ENCODE data around the gene MAP3K19. TPM values are rescaled to one million over a fixed set of nuclear protein-coding genes. Genes with fewer than 3 reads are reported as not detected.

Gene MAP3K19
- total and polyA plus RNA-seq, 2 of the 8 experiments (the other 6 are each of a cell fraction or from before 2014, with no cell fraction given) = not detected

- H3K14ac ChIP-seq (ENCODE audit: insufficient read length) = no peak overlapping the region
- ChIA-PET POLR2A (ENCODE audit: partially characterized antibody) (no interaction called here), CTCF (ENCODE audit: partially characterized antibody) (no interaction called here)
- no peak overlapping the region for H3K56ac ChIP-seq (replicated peaks; ENCODE audit: insufficient read length, low read depth, low read length)
- H3K27me3 ChIP-seq (replicated peaks in 1 of 4; ENCODE audit: control insufficient read depth in 3 of 4, extremely low read depth in 1 of 4, insufficient read depth in 3 of 4, low read length in 3 of 4) = no peaks in the 10 kb centered on the region
- H4K5ac ChIP-seq (ENCODE audit: insufficient read length, low read depth, low read length) = no peak overlapping the region
- H3K4me2 ChIP-seq (ENCODE audit: insufficient read depth in 1 of 2, low read depth in 2 of 2, low read length in 2 of 2) = no peak overlapping the region
- 93% methylated on average over 2 of the region's 2 CpGs; no CpG with 5 or more reads in 1 of the 2 experiments for WGBS, 2 experiments (ENCODE audit: extremely low coverage in 1 of 2, insufficient coverage in 1 of 2, insufficient read length in 1 of 2, insufficient replicate concordance in 2 of 2, low coverage in 1 of 2, low lambda C conversion rate in 2 of 2, missing lambda C conversion rate in 1 of 2)
- H3K23me2 ChIP-seq (ENCODE audit: low read depth, low read length) = no peaks in the 10 kb centered on the region
- DNase-seq (ENCODE audit: low read depth in 1 of 2, low spot score in 2 of 2) (no peak), FAIRE-seq (no peak)
- no peak overlapping the region for H3K4me3 ChIP-seq (ENCODE audit: extremely low read depth in 1 of 4, insufficient read depth in 2 of 4, low read depth in 3 of 4, low read length in 4 of 4)
- H2AFZ ChIP-seq (ENCODE audit: low read length) = no peak overlapping the region
- H3K27ac ChIP-seq (ENCODE audit: low read depth, low read length) = no peak overlapping the region
- no peaks in the 10 kb centered on the region for H3K4me1 ChIP-seq (replicated peaks in 1 of 4; ENCODE audit: control insufficient read depth in 3 of 4, insufficient read depth in 4 of 4, low read length in 3 of 4)
- H3K18ac ChIP-seq (ENCODE audit: extremely low read depth, low read length) = no peak overlapping the region
- no peak overlapping the region for H2BK12ac ChIP-seq (ENCODE audit: low read depth, low read length)
- H4K91ac ChIP-seq (replicated peaks; ENCODE audit: insufficient read length, low read length) = no peak overlapping the region
- H3K79me1 ChIP-seq (ENCODE audit: low read depth, low read length) = peaks cover 2% of the 10 kb centered on the region; the same call in 1 of the 2 replicates
- no peak overlapping the region for H4K8ac ChIP-seq (ENCODE audit: extremely low read depth, insufficient read depth, low read length)
- no peak overlapping the region for H2BK120ac ChIP-seq (replicated peaks; ENCODE audit: low read depth, low read length)
- no peak overlapping the region for H3K4ac ChIP-seq (replicated peaks; ENCODE audit: insufficient read length, low read depth, low read length)
- H3K9me3 ChIP-seq (ENCODE audit: insufficient read depth in 2 of 2, low read depth in 1 of 2, low read length in 1 of 2) = peaks cover 27% of the 10 kb centered on the region in 2 experiments
- no peaks in the 10 kb centered on the region for H4K20me1 ChIP-seq (replicated peaks in 1 of 2; ENCODE audit: control insufficient read depth in 1 of 2, insufficient read depth in 2 of 2, low read length in 2 of 2)
- no peak overlapping the region for H2BK5ac ChIP-seq (ENCODE audit: low read depth, low read length)
- no peak overlapping the region for H2AK5ac ChIP-seq (ENCODE audit: low read depth, low read length)
- no peak overlapping the region for H3K23ac ChIP-seq (ENCODE audit: insufficient read length)
- peaks cover 0 to 19% (median 1%) of the 10 kb centered on the region in 4 experiments; a peak in 3 of 8 replicates for H3K36me3 ChIP-seq (ENCODE audit: control insufficient read depth in 2 of 4, insufficient read depth in 4 of 4, low read length in 3 of 4)
- no peak overlapping the region for H2BK15ac ChIP-seq (ENCODE audit: low read length)
- TF ChIP-seq CTCF (IDR thresholded peaks at IDR 0.05; ENCODE audit: control extremely low read depth in 1 of 3, insufficient read depth in 1 of 3, low read depth in 1 of 3, low read length in 3 of 3) (no peak), SP4 (IDR thresholded peaks at IDR 0.05; ENCODE audit: low read length) (no peak), KDM1A (IDR thresholded peaks at IDR 0.05; ENCODE audit: borderline replicate concordance, low read length) (no peak), KDM4A (IDR thresholded peaks at IDR 0.05; ENCODE audit: low read depth, low read length, severe bottlenecking) (no peak)
- H3K9ac ChIP-seq (replicated peaks in 1 of 4; ENCODE audit: extremely low read depth in 1 of 4, low read depth in 3 of 4, low read length in 3 of 4) = no peak overlapping the region
- no peak overlapping the region for H2BK20ac ChIP-seq (ENCODE audit: low read length)
- H3K79me2 ChIP-seq (ENCODE audit: control insufficient read depth in 1 of 2, insufficient read depth in 2 of 2, low read length in 2 of 2) = peaks cover 0 to 31% of the 10 kb centered on the region in 2 experiments; a peak in 3 of 4 replicates
Observed at GRCh38 chr2:135076556-135076955, 29.3 kb upstream of the MAP3K19 start.

Data from H1 (cell line).